ENCODE data around the gene LPAR1. TPM values are rescaled to one million over a fixed set of nuclear protein-coding genes. Genes with fewer than 3 reads are reported as not detected.

LPAR1 gene, protein sequence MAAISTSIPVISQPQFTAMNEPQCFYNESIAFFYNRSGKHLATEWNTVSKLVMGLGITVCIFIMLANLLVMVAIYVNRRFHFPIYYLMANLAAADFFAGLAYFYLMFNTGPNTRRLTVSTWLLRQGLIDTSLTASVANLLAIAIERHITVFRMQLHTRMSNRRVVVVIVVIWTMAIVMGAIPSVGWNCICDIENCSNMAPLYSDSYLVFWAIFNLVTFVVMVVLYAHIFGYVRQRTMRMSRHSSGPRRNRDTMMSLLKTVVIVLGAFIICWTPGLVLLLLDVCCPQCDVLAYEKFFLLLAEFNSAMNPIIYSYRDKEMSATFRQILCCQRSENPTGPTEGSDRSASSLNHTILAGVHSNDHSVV
- total RNA-seq: 146 and 222 TPM in 2 replicates
- 240 and 378 TPM in 2 replicates for polyA plus RNA-seq
- 135 and 195 TPM in 2 replicates for polyA plus RNA-seq (2012)
- polyA minus RNA-seq (ENCODE audit: low replicate concordance): 375 and 593 TPM in 2 replicates

DNA sequence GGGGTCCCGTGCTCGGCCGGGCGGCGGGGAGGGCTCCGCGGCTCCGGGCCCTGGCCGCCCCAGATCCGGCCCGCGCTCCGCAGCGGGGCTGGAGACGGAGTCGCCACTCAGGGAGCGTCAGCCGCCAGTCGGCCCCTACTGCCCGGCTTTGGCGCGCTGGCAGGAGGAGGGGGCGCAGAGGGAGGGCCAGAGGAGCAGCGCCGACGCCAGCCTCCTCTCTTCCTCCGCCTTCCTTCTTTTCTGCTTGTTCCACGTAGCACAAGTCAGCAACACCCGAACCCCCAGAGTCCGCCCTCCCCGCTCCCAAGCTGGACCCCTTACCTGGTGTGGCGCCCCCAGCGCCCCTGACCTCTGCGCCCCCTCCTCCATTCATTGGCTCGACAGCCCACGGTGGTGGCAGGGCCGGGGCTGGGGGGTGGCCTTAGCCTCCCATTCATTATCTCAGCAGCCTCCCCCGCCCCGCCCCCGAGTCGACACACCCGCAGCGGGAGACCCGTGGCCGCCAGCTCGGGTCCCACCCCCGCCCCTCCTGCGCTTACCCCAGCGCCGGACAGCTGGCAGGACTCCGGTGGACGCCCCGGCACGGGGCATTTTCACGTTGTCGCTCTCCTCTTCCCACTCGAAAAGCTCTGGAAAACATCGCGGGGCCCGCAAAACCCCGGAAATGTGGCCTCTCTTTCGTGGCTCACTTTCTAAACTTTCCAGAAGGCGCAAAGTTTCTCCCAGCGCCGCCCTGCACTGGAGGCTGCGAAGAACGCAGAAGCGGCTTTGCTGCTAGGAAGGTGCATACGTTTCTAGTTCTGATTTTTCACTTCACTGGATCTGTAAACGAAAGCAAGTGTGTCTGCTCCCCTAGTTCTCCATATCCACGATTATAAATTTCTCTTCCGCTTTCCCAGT, at the start of gene LPAR1:
Gene LPAR1, minus strand, starts transcription at position 140 of the 900 bp plus-strand sequence. CDS start 66,353 bp downstream, outside the sequence.
- Histone ChIP-seq H3K27ac (ENCODE audit: insufficient read depth, low read length) (peak within 1 kb of the TSS; percentile 70), H3K9me3 (ENCODE audit: control insufficient read depth, insufficient read depth, low read depth, low read length) (no peaks in the 10 kb centered on the region), H3K79me2 (ENCODE audit: control insufficient read depth, insufficient read depth, low read length) (peaks cover 47% of the 10 kb centered on the region), H3K9ac (ENCODE audit: insufficient read depth, low read length) (peak within 1 kb of the TSS; percentile 77), H3K36me3 (ENCODE audit: control insufficient read depth, insufficient read depth, low read length) (no peaks in the 10 kb centered on the region), H3K4me2 (ENCODE audit: extremely low read depth, insufficient read depth, low read length) (peak within 1 kb of the TSS; percentile 83), H3K27me3 (ENCODE audit: control insufficient read depth, insufficient read depth, low read length) (no peaks in the 10 kb centered on the region), H3K4me1 (ENCODE audit: control insufficient read depth, extremely low read depth, insufficient read depth, low read length) (peaks cover 10% of the 10 kb centered on the region), H4K20me1 (ENCODE audit: control insufficient read depth, extremely low read depth, insufficient read depth, low read length) (no peaks in the 10 kb centered on the region), H3K4me3 (replicated peaks in 1 of 4; ENCODE audit: control extremely low read depth in 1 of 4, insufficient read depth in 1 of 4, low read depth in 3 of 4, low read length in 4 of 4) (peak within 1 kb of the TSS; percentile 66 to 94 (median 80)), H2AFZ (ENCODE audit: low read length) (peak within 1 kb of the TSS; percentile 68)
- TF ChIP-seq, protein P1, sequence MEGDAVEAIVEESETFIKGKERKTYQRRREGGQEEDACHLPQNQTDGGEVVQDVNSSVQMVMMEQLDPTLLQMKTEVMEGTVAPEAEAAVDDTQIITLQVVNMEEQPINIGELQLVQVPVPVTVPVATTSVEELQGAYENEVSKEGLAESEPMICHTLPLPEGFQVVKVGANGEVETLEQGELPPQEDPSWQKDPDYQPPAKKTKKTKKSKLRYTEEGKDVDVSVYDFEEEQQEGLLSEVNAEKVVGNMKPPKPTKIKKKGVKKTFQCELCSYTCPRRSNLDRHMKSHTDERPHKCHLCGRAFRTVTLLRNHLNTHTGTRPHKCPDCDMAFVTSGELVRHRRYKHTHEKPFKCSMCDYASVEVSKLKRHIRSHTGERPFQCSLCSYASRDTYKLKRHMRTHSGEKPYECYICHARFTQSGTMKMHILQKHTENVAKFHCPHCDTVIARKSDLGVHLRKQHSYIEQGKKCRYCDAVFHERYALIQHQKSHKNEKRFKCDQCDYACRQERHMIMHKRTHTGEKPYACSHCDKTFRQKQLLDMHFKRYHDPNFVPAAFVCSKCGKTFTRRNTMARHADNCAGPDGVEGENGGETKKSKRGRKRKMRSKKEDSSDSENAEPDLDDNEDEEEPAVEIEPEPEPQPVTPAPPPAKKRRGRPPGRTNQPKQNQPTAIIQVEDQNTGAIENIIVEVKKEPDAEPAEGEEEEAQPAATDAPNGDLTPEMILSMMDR (conservative IDR thresholded peaks at IDR 0.05 in 1 of 2, IDR thresholded peaks at IDR 0.05 in 1 of 2; ENCODE audit: low read depth in 1 of 2, low read length in 2 of 2): no peak
- peak; percentile 65 to 76 for DNase-seq (ENCODE audit: low read depth in 2 of 2)

DNA sequence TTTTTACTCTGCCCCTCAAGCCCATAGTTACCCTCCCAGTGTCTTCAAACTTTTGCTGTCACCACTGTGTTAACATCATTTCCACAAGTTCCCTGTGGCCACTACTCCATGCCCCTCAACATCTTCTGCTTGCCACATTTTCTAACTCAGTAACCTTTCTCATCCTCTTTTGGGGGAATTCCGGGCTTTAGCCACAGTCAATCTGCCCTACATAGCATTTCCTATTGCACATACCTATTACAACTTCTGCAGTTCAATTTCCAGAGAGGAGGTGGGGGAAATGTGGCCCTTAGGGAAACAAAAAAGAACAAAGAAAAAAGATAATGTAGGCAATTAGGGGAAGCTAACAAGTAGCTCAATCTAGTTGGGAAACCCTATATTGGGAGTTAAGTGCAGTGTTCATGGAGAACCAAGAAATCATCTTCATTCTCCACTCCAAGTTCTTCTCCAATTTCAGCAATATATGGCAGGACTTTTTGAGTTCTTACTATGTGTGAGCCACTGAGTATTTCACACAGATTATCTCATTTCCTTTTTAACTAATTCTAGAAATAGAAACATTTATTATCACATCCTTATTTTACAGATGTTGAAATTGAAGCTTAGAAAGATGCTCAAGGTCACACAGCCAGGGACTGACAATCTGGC, 40.2 kb upstream of the LPAR1 start:
- DNase-seq (ENCODE audit: low read depth in 2 of 2): no peak
- H3K9me3 ChIP-seq (ENCODE audit: control insufficient read depth, insufficient read depth, low read depth, low read length): no peaks in the 10 kb centered on the region
- no peaks in the 10 kb centered on the region for H3K79me2 ChIP-seq (ENCODE audit: control insufficient read depth, insufficient read depth, low read length)
- no peak overlapping the region for H3K4me2 ChIP-seq (ENCODE audit: extremely low read depth, insufficient read depth, low read length)
- no peak overlapping the region for H3K27ac ChIP-seq (ENCODE audit: insufficient read depth, low read length)
- TF ChIP-seq EZH2 (IDR thresholded peaks at IDR 0.05; ENCODE audit: low read length, missing control alignments): no peak
- TF ChIP-seq, protein P1 (conservative IDR thresholded peaks at IDR 0.05 in 1 of 2, IDR thresholded peaks at IDR 0.05 in 1 of 2; ENCODE audit: low read depth in 1 of 2, low read length in 2 of 2): no peak
- no peak overlapping the region for H3K4me3 ChIP-seq (replicated peaks in 1 of 4; ENCODE audit: control extremely low read depth in 1 of 4, insufficient read depth in 1 of 4, low read depth in 3 of 4, low read length in 4 of 4)
- H3K4me1 ChIP-seq (ENCODE audit: control insufficient read depth, extremely low read depth, insufficient read depth, low read length): no peaks in the 10 kb centered on the region
- H3K27me3 ChIP-seq (ENCODE audit: control insufficient read depth, insufficient read depth, low read length): no peaks in the 10 kb centered on the region
- H3K36me3 ChIP-seq (ENCODE audit: control insufficient read depth, insufficient read depth, low read length): no peaks in the 10 kb centered on the region
- H4K20me1 ChIP-seq (ENCODE audit: control insufficient read depth, extremely low read depth, insufficient read depth, low read length): no peaks in the 10 kb centered on the region
- H2AFZ ChIP-seq (ENCODE audit: low read length): no peak overlapping the region
- no peak overlapping the region for H3K9ac ChIP-seq (ENCODE audit: insufficient read depth, low read length)

DNA sequence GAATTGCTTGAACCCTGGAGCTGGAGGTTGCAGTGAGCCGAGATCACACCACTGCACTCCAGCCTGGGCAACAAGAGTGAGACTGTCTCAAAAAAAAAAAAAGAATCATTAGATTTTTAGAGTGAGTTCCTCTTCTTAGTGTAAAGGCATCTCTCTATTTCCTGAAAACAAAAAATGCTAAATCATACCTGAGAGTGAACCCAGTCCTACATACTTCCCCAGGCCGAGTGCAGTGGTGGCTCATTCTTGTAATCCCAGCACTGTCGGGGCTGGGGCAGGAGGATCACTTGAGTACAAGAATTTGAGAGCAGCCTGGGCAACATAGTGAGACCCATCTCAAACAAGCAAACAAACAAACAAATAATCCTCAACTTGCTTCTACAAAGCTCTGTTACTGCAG, 38.2 kb upstream of the LPAR1 start:
- DNase-seq (ENCODE audit: low read depth in 2 of 2): no peak
- no peak for TF ChIP-seq EZH2 (IDR thresholded peaks at IDR 0.05; ENCODE audit: low read length, missing control alignments)
- TF ChIP-seq, protein P1 (conservative IDR thresholded peaks at IDR 0.05 in 1 of 2, IDR thresholded peaks at IDR 0.05 in 1 of 2; ENCODE audit: low read depth in 1 of 2, low read length in 2 of 2): no peak

More for the DNA sequence above, 38.2 kb upstream of the LPAR1 start:
- Histone ChIP-seq H3K36me3 (ENCODE audit: control insufficient read depth, insufficient read depth, low read length) (no peaks in the 10 kb centered on the region), H2AFZ (ENCODE audit: low read length) (no peak overlapping the region), H3K4me2 (ENCODE audit: extremely low read depth, insufficient read depth, low read length) (no peak overlapping the region), H4K20me1 (ENCODE audit: control insufficient read depth, extremely low read depth, insufficient read depth, low read length) (no peaks in the 10 kb centered on the region), H3K27me3 (ENCODE audit: control insufficient read depth, insufficient read depth, low read length) (no peaks in the 10 kb centered on the region), H3K4me1 (ENCODE audit: control insufficient read depth, extremely low read depth, insufficient read depth, low read length) (no peaks in the 10 kb centered on the region), H3K9ac (ENCODE audit: insufficient read depth, low read length) (no peak overlapping the region), H3K27ac (ENCODE audit: insufficient read depth, low read length) (no peak overlapping the region), H3K4me3 (replicated peaks in 1 of 4; ENCODE audit: control extremely low read depth in 1 of 4, insufficient read depth in 1 of 4, low read depth in 3 of 4, low read length in 4 of 4) (no peak overlapping the region), H3K9me3 (ENCODE audit: control insufficient read depth, insufficient read depth, low read depth, low read length) (no peaks in the 10 kb centered on the region), H3K79me2 (ENCODE audit: control insufficient read depth, insufficient read depth, low read length) (no peaks in the 10 kb centered on the region)

Data from fibroblast of lung (primary cell).